Mesendoderm (in vitro differentiated cells): ENCODE measurements around the gene CUEDC2.

Experiments
- DNase-seq: peaks from one replicate; pipeline ENCODE4 v3.0.0; 2013
- H2AK5ac ChIP-seq: 2 replicates; pipeline ENCODE4 v1.6.1; 2013; ENCODE audit warnings: low read length, inconsistent platforms
- H2BK120ac ChIP-seq: 2 replicates; pipeline ENCODE4 v1.6.1; 2013; ENCODE audit warnings: low read depth, mild to moderate bottlenecking, low read length, moderate library complexity, mixed read lengths
- H2BK15ac ChIP-seq: replicated peaks from 2 replicates; pipeline ENCODE4 v1.6.1; 2013; ENCODE audit warnings: low read depth, mild to moderate bottlenecking, moderate library complexity
- H2BK5ac ChIP-seq: 2 replicates; pipeline ENCODE4 v1.6.1; 2013; ENCODE audit warnings: low read length, inconsistent platforms
- H3K18ac ChIP-seq: 2 replicates; pipeline ENCODE4 v1.6.1; 2013; ENCODE audit warnings: mild to moderate bottlenecking, low read length, mixed read lengths
- H3K23ac ChIP-seq: one replicate; pipeline ENCODE4 v1.6.1; 2013; ENCODE audit warnings: low read length
- H3K27ac ChIP-seq: 2 replicates; pipeline ENCODE4 v1.5.1; 2013; ENCODE audit warnings: low read depth, mild to moderate bottlenecking, inconsistent platforms, low read length, moderate library complexity
- H3K27me3 ChIP-seq: 2 replicates; pipeline ENCODE4 v1.6.1; 2013; ENCODE audit warnings: low read length, control low read depth, mild to moderate bottlenecking, inconsistent platforms; ENCODE audit not compliant: insufficient read depth, poor library complexity
- H3K36me3 ChIP-seq: 2 replicates; pipeline ENCODE4 v1.6.1; 2013; ENCODE audit warnings: low read length, inconsistent platforms; ENCODE audit not compliant: control insufficient read depth, insufficient read depth
- H3K4ac ChIP-seq: one replicate; pipeline ENCODE4 v1.6.1; 2013; ENCODE audit warnings: low read depth, mild to moderate bottlenecking, low read length, moderate library complexity
- H3K4me1 ChIP-seq: 2 replicates; pipeline ENCODE4 v1.6.1; 2013; ENCODE audit warnings: low read depth, low read length, inconsistent platforms; ENCODE audit not compliant: control insufficient read depth
- H3K4me2 ChIP-seq: 2 replicates; pipeline ENCODE4 v1.6.1; 2013; ENCODE audit warnings: low read length
- H3K4me3 ChIP-seq: 2 replicates; pipeline ENCODE4 v1.5.1; 2013; ENCODE audit warnings: mild to moderate bottlenecking, low read length
- H3K56ac ChIP-seq: one replicate; pipeline ENCODE4 v1.6.1; 2013; ENCODE audit warnings: low read length
- H3K79me1 ChIP-seq: 2 replicates; pipeline ENCODE4 v1.6.1; 2013; ENCODE audit warnings: low read length, inconsistent platforms
- H3K79me2 ChIP-seq: 2 replicates; pipeline ENCODE4 v1.6.1; 2013; ENCODE audit warnings: mild to moderate bottlenecking, low read length; ENCODE audit not compliant: control insufficient read depth, insufficient read depth
- H3K9ac ChIP-seq: 2 replicates; pipeline ENCODE4 v1.6.1; 2013; ENCODE audit warnings: low read length, inconsistent platforms
- H4K5ac ChIP-seq: one replicate; pipeline ENCODE4 v1.6.1; 2013; ENCODE audit warnings: low read length
- H4K8ac ChIP-seq: one replicate; pipeline ENCODE4 v1.6.1; 2013; ENCODE audit warnings: low read depth, mild to moderate bottlenecking, control low read depth, low read length, moderate library complexity
- WGBS: extraction: QIAGEN DNeasy Blood & Tissue Kit; methylation state at CpG from one replicate; pipeline ENCODE4 v1.1.7; 2013; ENCODE audit warnings: low lambda C conversion rate, missing lambda C conversion rate; ENCODE audit not compliant: insufficient coverage; ENCODE audit errors: extremely low coverage; 5-methylcytosine and 5-hydroxymethylcytosine counted together

The CUEDC2 gene

DNA sequence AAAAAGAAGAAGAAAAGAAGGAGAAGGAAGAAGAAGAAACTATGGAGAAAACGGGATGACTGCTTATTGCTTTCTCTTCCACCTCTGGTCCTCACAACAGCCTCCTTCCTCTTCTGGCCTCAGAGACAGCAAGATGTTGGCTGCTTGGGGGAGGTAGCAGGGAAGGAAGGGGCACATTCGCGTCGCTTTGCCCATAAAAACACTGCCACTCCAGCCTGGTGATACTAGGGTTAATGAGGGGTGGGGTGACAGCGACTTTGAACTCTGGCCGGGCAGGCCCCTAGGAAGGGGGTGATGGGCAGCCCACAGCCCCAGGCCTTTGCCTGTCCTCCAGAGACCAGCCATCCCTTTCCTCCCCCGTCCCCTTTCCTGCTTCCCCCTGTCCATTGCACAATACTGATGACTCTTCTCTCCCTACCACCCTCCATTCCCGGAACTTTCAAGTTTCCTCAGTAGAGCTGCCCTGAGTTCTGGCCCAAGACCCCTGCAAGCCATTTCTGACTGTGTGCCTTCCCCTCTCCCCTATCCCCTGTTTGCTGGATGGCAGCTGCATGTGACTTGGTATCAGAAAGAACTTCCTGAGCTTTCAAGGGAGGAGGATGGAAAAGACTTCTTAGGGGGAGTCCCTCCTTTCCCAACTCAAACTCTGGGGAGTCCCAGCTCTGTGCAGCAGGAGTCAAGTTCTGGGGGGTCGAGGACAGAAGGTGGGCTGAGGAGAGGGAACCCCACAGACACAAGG is 2.2 kb upstream of the CUEDC2 start:
- H3K79me1 ChIP-seq: peaks cover 3% of the 10 kb centered on the region
- DNase-seq: peak; percentile 49
- no peak overlapping the region for H4K5ac ChIP-seq
- H3K27me3 ChIP-seq: no peaks in the 10 kb centered on the region
- no peak overlapping the region for H3K4me2 ChIP-seq
- H3K27ac ChIP-seq: no peak overlapping the region
- peaks cover 3% of the 10 kb centered on the region for H3K4me1 ChIP-seq
- peak overlapping the region; percentile 65 for H3K9ac ChIP-seq
- no peak overlapping the region for H2BK5ac ChIP-seq
- H2BK15ac ChIP-seq: no peak overlapping the region
- H3K56ac ChIP-seq: peak overlapping the region; percentile 73
- no peak overlapping the region for H4K8ac ChIP-seq
- no peak overlapping the region for H3K23ac ChIP-seq
- H3K4me3 ChIP-seq: no peak overlapping the region
- H2BK120ac ChIP-seq: no peak overlapping the region
- H3K4ac ChIP-seq: no peak overlapping the region
- no peak overlapping the region for H2AK5ac ChIP-seq
- no peaks in the 10 kb centered on the region for H3K79me2 ChIP-seq
- no CpG with 5 or more reads among the region's 9 CpGs for WGBS
- H3K36me3 ChIP-seq: no peaks in the 10 kb centered on the region
- H3K18ac ChIP-seq: no peak overlapping the region

DNA sequence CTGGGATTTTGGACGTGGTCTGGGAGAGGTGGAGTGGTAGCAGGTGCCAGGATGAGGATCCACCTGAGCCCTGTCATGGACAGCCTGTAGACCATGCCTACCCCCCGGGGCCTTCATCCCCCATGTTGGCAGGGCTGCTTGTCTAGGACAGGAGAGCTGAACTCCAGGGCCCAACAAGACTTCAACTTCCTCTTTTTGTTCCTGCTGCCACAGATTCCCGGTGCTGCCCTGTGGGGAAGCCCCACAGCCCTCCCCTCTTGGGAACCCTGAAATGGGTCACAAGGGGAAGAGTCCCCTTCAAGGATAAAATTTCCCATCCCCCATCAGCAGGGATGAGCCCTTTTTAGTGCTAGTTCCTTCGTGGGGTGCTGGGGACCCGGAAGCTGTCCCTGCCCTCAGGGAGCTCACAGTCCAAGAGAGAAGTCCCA is 1.3 kb upstream of the CUEDC2 start:
- peaks cover 3% of the 10 kb centered on the region for H3K4me1 ChIP-seq
- DNase-seq: no peak
- H3K36me3 ChIP-seq: no peaks in the 10 kb centered on the region
- no peak overlapping the region for H2BK120ac ChIP-seq
- H3K23ac ChIP-seq: no peak overlapping the region
- H3K79me2 ChIP-seq: no peaks in the 10 kb centered on the region
- H3K27me3 ChIP-seq: no peaks in the 10 kb centered on the region
- H3K4me3 ChIP-seq: no peak overlapping the region
- no peak overlapping the region for H3K27ac ChIP-seq
- H3K9ac ChIP-seq: no peak overlapping the region
- H4K5ac ChIP-seq: no peak overlapping the region
- no peak overlapping the region for H4K8ac ChIP-seq
- H3K79me1 ChIP-seq: peaks cover 3% of the 10 kb centered on the region
- no peak overlapping the region for H2AK5ac ChIP-seq
- WGBS: no CpG with 5 or more reads among the region's 5 CpGs
- H3K18ac ChIP-seq: no peak overlapping the region
- no peak overlapping the region for H2BK5ac ChIP-seq
- H3K4ac ChIP-seq: no peak overlapping the region
- H3K4me2 ChIP-seq: no peak overlapping the region
- H3K56ac ChIP-seq: no peak overlapping the region
- H2BK15ac ChIP-seq: no peak overlapping the region

DNA sequence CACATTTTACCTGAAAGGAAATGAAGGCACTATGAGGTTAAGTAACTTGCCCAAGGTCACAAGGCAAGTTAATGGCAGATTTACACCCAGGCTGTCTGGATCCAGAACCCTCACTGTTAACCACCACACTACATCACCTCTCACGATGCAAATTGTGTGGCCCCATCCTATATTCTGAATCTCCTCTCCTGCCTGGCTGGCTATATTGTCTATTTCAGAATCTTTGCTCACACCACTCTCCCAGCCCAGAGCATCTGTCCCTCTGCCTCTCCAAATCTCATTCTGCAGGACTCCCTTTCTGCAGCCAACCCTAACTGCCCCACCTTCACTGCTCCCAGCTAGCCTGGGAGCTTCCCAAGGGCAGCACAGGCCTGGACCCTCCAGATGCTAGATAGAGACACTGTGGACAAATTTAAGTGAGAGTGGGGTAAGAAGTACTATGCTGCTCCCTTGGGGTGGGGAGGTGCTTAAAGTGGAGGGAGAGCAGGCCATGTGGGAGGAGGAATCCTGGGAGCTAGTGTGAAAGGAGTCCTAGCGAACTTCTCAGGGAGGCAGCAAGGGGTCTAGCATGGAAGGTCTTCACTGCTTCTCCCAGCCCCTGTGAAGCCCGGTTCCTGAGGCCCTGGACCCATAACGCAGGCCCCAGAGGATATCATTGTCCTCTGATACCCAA is 786 bp downstream of the CUEDC2 start:
- H4K8ac ChIP-seq: no peak overlapping the region
- H4K5ac ChIP-seq: no peak overlapping the region
- H3K56ac ChIP-seq: peak overlapping the region; percentile 90
- no peak overlapping the region for H2BK15ac ChIP-seq
- H3K4me3 ChIP-seq: peak overlapping the region; percentile 51
- H3K4me1 ChIP-seq: peaks cover 3% of the 10 kb centered on the region
- WGBS: no CpG with 5 or more reads among the region's 4 CpGs
- H2AK5ac ChIP-seq: peak overlapping the region; percentile 31
- H3K79me1 ChIP-seq: peaks cover 3% of the 10 kb centered on the region
- no peaks in the 10 kb centered on the region for H3K36me3 ChIP-seq
- no peaks in the 10 kb centered on the region for H3K79me2 ChIP-seq
- H3K18ac ChIP-seq: peak overlapping the region; percentile 51
- peak overlapping the region; percentile 80 for H3K9ac ChIP-seq
- H2BK5ac ChIP-seq: no peak overlapping the region
- no peak overlapping the region for H3K27ac ChIP-seq
- no peaks in the 10 kb centered on the region for H3K27me3 ChIP-seq
- H2BK120ac ChIP-seq: no peak overlapping the region
- peak; percentile 55 for DNase-seq
- no peak overlapping the region for H3K23ac ChIP-seq
- peak overlapping the region; percentile 49 for H3K4ac ChIP-seq
- H3K4me2 ChIP-seq: peak overlapping the region; percentile 68

DNA sequence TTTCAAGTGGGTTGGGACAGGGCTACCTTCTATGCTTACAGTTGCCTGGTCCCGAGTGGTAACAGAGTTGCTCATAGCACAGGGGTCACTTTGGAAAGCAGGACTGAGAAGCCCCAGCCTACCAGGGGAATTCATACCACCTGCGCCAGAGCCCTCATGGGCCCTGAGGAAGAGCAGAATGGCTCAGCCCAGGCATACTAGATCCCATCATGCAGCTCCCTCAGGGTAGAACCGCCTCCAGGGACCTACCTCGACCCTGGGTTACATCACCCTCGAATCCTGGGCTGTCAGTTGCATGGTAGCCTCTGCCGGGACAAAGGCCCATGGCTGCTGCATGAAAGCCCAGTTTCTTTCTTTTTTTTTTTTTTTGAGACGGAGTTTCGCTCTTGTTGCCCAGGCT is 2.9 kb downstream of the CUEDC2 start:
- Histone ChIP-seq H3K4ac (no peak overlapping the region), H2BK15ac (no peak overlapping the region), H4K8ac (no peak overlapping the region), H3K27ac (no peak overlapping the region), H2BK120ac (no peak overlapping the region), H3K56ac (no peak overlapping the region), H2BK5ac (no peak overlapping the region), H3K4me1 (no peaks in the 10 kb centered on the region), H3K4me2 (no peak overlapping the region), H3K79me2 (no peaks in the 10 kb centered on the region), H3K36me3 (no peaks in the 10 kb centered on the region), H2AK5ac (no peak overlapping the region), H3K18ac (no peak overlapping the region), H3K79me1 (peaks cover 3% of the 10 kb centered on the region), H4K5ac (no peak overlapping the region), H3K27me3 (no peaks in the 10 kb centered on the region), H3K23ac (no peak overlapping the region), H3K9ac (no peak overlapping the region), H3K4me3 (no peak overlapping the region)
- no peak for DNase-seq
- WGBS: no CpG with 5 or more reads among the region's 8 CpGs

DNA sequence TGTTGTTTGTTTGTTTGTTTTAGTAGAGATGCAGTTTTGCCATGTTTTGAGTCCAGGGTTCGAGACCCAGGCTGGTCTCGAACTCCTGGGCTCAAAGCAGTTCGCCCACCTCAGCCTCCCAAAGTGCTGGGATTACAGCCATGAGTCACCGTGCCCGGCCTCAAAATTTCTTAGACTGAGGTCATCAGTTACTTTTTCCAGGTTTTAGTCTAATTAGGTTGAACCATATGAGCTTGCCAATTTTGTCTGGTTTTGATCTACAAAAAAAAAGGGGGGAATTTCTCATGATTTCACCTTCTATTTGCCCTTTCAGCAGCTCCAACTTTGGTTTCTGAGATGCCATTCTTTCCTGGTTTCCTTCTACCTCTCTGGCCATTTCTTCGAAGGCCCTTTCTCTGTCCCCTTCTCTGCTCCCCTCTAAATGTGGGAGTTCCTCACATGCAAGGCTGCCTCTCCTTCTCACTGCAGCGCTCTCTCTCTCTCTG is 5.5 kb downstream of the CUEDC2 start:
- H3K9ac ChIP-seq: no peak overlapping the region
- no peak overlapping the region for H3K23ac ChIP-seq
- no peak overlapping the region for H2AK5ac ChIP-seq
- H3K27me3 ChIP-seq: no peaks in the 10 kb centered on the region
- no peak overlapping the region for H3K4me2 ChIP-seq
- WGBS: no CpG with 5 or more reads among the region's 7 CpGs
- H4K8ac ChIP-seq: no peak overlapping the region
- no peak overlapping the region for H2BK15ac ChIP-seq
- H3K79me1 ChIP-seq: peaks cover 3% of the 10 kb centered on the region
- no peak overlapping the region for H4K5ac ChIP-seq
- DNase-seq: no peak
- H3K4ac ChIP-seq: no peak overlapping the region
- H3K4me1 ChIP-seq: peaks cover 5% of the 10 kb centered on the region
- H3K36me3 ChIP-seq: no peaks in the 10 kb centered on the region
- no peak overlapping the region for H3K4me3 ChIP-seq
- no peak overlapping the region for H3K27ac ChIP-seq
- no peak overlapping the region for H2BK120ac ChIP-seq
- H3K79me2 ChIP-seq: no peaks in the 10 kb centered on the region
- H3K18ac ChIP-seq: no peak overlapping the region
- H3K56ac ChIP-seq: no peak overlapping the region
- H2BK5ac ChIP-seq: no peak overlapping the region
